OCI-LY7 (cell line): ENCODE measurements around the gene GTPBP4. TPM values are rescaled to one million over a fixed set of nuclear protein-coding genes. Genes with fewer than 3 reads are reported as not detected.

Source experiments
- BruUV-seq: library from RNA; stranded (reverse); fragments of 400-500 nt; replicated peaks from 2 replicates; lab custom pipeline; 2021; lab: Mats Ljungman, UMichigan
- CTCF ChIA-PET: fragments of 300-600 bp; sonication (Branson Sonifier 250); formaldehyde crosslinking; loops from one replicate; lab custom pipeline; 2022; ENCODE audit warnings: antibody characterized with exemption; ENCODE audit not compliant: unreplicated experiment; lab: Charles Lee
- POLR2A ChIA-PET: fragments of 300-600 bp; sonication (Branson Sonifier 250); formaldehyde crosslinking; loops from one replicate; lab custom pipeline; 2022; ENCODE audit warnings: antibody characterized with exemption; lab: Charles Lee
- DNase-seq: peaks from one replicate; pipeline ENCODE4 v3.0.0-alpha.2; 2015; ENCODE audit warnings: low spot score
- H2AFZ ChIP-seq: fragments of 200-600 bp; sonication (generic), shearing (Covaris generic); 2 replicates; pipeline ENCODE4 v1.6.1; 2014; ENCODE audit warnings: mild to moderate bottlenecking, antibody characterized with exemption, low read length, moderate library complexity
- H3K27ac ChIP-seq: fragments of 200-600 bp; sonication (generic); 2 replicates; pipeline ENCODE4 v1.5.1; 2014; ENCODE audit warnings: mixed run types, low read depth, mild to moderate bottlenecking, moderate library complexity, low read length, inconsistent platforms; ENCODE audit not compliant: poor library complexity, severe bottlenecking
- H3K36me3 ChIP-seq: fragments of 200-600 bp; sonication (generic); 2 replicates; pipeline ENCODE4 v1.6.1; 2014; ENCODE audit warnings: mild to moderate bottlenecking, antibody characterized with exemption, low read length, moderate library complexity, mixed read lengths; ENCODE audit not compliant: insufficient read depth
- H3K4me1 ChIP-seq: fragments of 200-600 bp; sonication (generic); 2 replicates; pipeline ENCODE4 v1.5.1; 2014; ENCODE audit warnings: mild to moderate bottlenecking, low read length; ENCODE audit not compliant: insufficient read depth, poor library complexity, severe bottlenecking
- H3K4me2 ChIP-seq: fragments of 200-600 bp; sonication (generic); 2 replicates; pipeline ENCODE4 v1.6.1; 2014; ENCODE audit warnings: mild to moderate bottlenecking, low read length
- H3K4me3 ChIP-seq: fragments of 200-600 bp; sonication (generic); 2 replicates; pipeline ENCODE4 v1.5.1; 2014; ENCODE audit warnings: mild to moderate bottlenecking, low read depth, low read length; ENCODE audit not compliant: poor library complexity, severe bottlenecking
- H3K79me2 ChIP-seq: fragments of 200-600 bp; sonication (generic); 2 replicates; pipeline ENCODE4 v1.6.1; 2016; ENCODE audit warnings: low read depth, mild to moderate bottlenecking, low read length, moderate library complexity, mixed read lengths; ENCODE audit not compliant: insufficient read depth
- H3K9me2 ChIP-seq: fragments of 200-600 bp; sonication (generic); 2 replicates; pipeline ENCODE4 v1.6.1; 2016; ENCODE audit warnings: mild to moderate bottlenecking, low read length, mixed read lengths; ENCODE audit not compliant: insufficient read depth
- H3K9me3 ChIP-seq: fragments of 200-600 bp; sonication (generic); 2 replicates; pipeline ENCODE4 v1.6.1; 2014; ENCODE audit warnings: mild to moderate bottlenecking, mixed run types, low read length, mixed read lengths
- H4K20me1 ChIP-seq: fragments of 200-600 bp; sonication (generic); 2 replicates; pipeline ENCODE4 v1.6.1; 2014; ENCODE audit warnings: mild to moderate bottlenecking, antibody characterized with exemption, low read length, moderate library complexity, mixed read lengths; ENCODE audit not compliant: insufficient read depth
- CTCF ChIP-seq: fragments of 200-600 bp; sonication (generic); conservative IDR thresholded peaks from 2 replicates; pipeline ENCODE4 v1.5.1; 2014; ENCODE audit warnings: mild to moderate bottlenecking, antibody characterized with exemption, low read length, moderate library complexity, mixed read lengths
- EZH2phosphoT487 ChIP-seq: fragments of 200-600 bp; sonication (generic); IDR thresholded peaks from 2 replicates; pipeline ENCODE4 v1.6.1; 2018; ENCODE audit warnings: low read depth, borderline replicate concordance, mild to moderate bottlenecking, mixed run types, antibody characterized with exemption, low read length, moderate library complexity, mixed read lengths
- intact Hi-C: fragments of 100-400 bp; cut with micrococcal nuclease; formaldehyde crosslinking; loops from one replicate; pipeline ENCODE4 v1.10.0; 2022; ENCODE audit not compliant: unreplicated experiment
- total RNA-seq, 2 experiments: library from RNA; depleted of rRNA in 1 of 2; stranded (reverse); fragments of >200 nt in 1 of 2; shearing (Covaris generic) in 1 of 2; gene quantifications; 2 replicates each; pipeline ENCODE4 v1.2.3, GENCODE V29; 2014 to 2022

GTPBP4 gene
- total RNA-seq, 2 experiments from 2014 or later = 61.0 to 108 TPM

GRCh38 chr10:996031-996430, 7.8 kb downstream of the GTPBP4 start:
- Histone ChIP-seq H3K36me3 (peaks cover 98% of the 10 kb centered on the region), H3K9me3 (no peaks in the 10 kb centered on the region), H3K79me2 (peaks cover 43% of the 10 kb centered on the region), H3K4me1 (peaks cover 2% of the 10 kb centered on the region), H3K27ac (no peak overlapping the region), H3K9me2 (no peaks in the 10 kb centered on the region), H3K4me2 (no peak overlapping the region), H2AFZ (no peak overlapping the region), H4K20me1 (peaks cover 10% of the 10 kb centered on the region), H3K4me3 (no peak overlapping the region)
- TF ChIP-seq EZH2phosphoT487 (no peak), CTCF (no peak)
- BruUV-seq = no TSS peak
- DNase-seq = no peak
- intact Hi-C loops = loop anchor here (10.0 kb wide), 1 partner anchor 171 kb away; no protein-coding TSS in a partner anchor
- POLR2A ChIA-PET = no interaction called here
- CTCF ChIA-PET = no interaction called here

- Histone ChIP-seq H3K9me3 (no peaks in the 10 kb centered on the region), H3K4me3 (no peak overlapping the region), H3K9me2 (no peaks in the 10 kb centered on the region), H3K4me1 (no peaks in the 10 kb centered on the region), H3K36me3 (peaks cover 100% of the 10 kb centered on the region), H3K4me2 (no peak overlapping the region), H2AFZ (no peak overlapping the region), H3K27ac (no peak overlapping the region), H4K20me1 (peaks cover 16% of the 10 kb centered on the region), H3K79me2 (peaks cover 39% of the 10 kb centered on the region)
- ChIA-PET POLR2A (interaction anchor here (0.6 to 2.8 kb wide), 2 partner anchors 11 to 20 kb away, joined by 3 to 13 read pairs; no protein-coding TSS in a partner anchor), CTCF (no interaction called here)
- no peak for TF ChIP-seq CTCF
- TF ChIP-seq EZH2phosphoT487 = no peak
- no peak for DNase-seq
- no TSS peak for BruUV-seq
- intact Hi-C loops = loop anchor here (10.0 kb wide), 1 partner anchor 173 kb away; no protein-coding TSS in a partner anchor
Observed at GRCh38 chr10:997266-998022, 9.2 kb downstream of the GTPBP4 start.
